Smooth muscle cell (in vitro differentiated cells): Measurements from ENCODE around the gene RNF213. TPM values are rescaled to one million over a fixed set of nuclear protein-coding genes. Genes with fewer than 3 reads are reported as not detected.

ENCODE experiments used
- DNase-seq: peaks from one replicate; lab custom pipeline; 2025; ENCODE audit not compliant: unreplicated experiment; lab: John Stamatoyannopoulos, UW
- H2AFZ ChIP-seq: fragments of 200-600 bp; sonication (generic); 2 replicates; pipeline ENCODE4 v1.6.0; 2016; ENCODE audit warnings: antibody characterized with exemption, low read depth, mild to moderate bottlenecking
- H3F3A ChIP-seq: fragments of 200-600 bp; sonication (generic); 2 replicates; pipeline ENCODE4 v1.6.0; 2017; ENCODE audit warnings: antibody characterized with exemption, low read depth
- H3K27ac ChIP-seq: fragments of 200-600 bp; sonication (generic); 2 replicates; pipeline ENCODE4 v1.5.1; 2016; ENCODE audit warnings: low read depth, mild to moderate bottlenecking
- H3K27me3 ChIP-seq: fragments of 200-600 bp; sonication (generic); 2 replicates; pipeline ENCODE4 v1.6.1; 2016; ENCODE audit warnings: low read depth, mild to moderate bottlenecking
- H3K36me3 ChIP-seq: fragments of 200-600 bp; sonication (generic); 2 replicates; pipeline ENCODE4 v1.5.1; 2016; ENCODE audit warnings: low read depth
- H3K4me1 ChIP-seq: fragments of 200-600 bp; sonication (generic); 2 replicates; pipeline ENCODE4 v1.5.1; 2016; ENCODE audit warnings: low read depth
- H3K4me2 ChIP-seq: fragments of 200-600 bp; sonication (generic); 2 replicates; pipeline ENCODE4 v1.6.0; 2016; ENCODE audit warnings: mild to moderate bottlenecking
- H3K4me3 ChIP-seq: fragments of 200-600 bp; sonication (generic); 2 replicates; pipeline ENCODE4 v1.5.1; 2016; ENCODE audit warnings: mild to moderate bottlenecking
- H3K79me2 ChIP-seq: fragments of 200-600 bp; sonication (generic); 2 replicates; pipeline ENCODE4 v1.6.0; 2016; ENCODE audit warnings: low read depth, mild to moderate bottlenecking
- H3K9ac ChIP-seq: fragments of 200-600 bp; sonication (generic); 2 replicates; pipeline ENCODE4 v1.6.0; 2016; ENCODE audit warnings: low read depth
- H3K9me3 ChIP-seq: fragments of 200-600 bp; sonication (generic); replicated peaks from 2 replicates; pipeline ENCODE4 v1.5.1; 2016; ENCODE audit warnings: low read depth
- H4K20me1 ChIP-seq: fragments of 200-600 bp; sonication (generic); 2 replicates; pipeline ENCODE4 v1.6.0; 2016; ENCODE audit warnings: low read depth
- WGBS: methylation state at CpG from one replicate; pipeline ENCODE4 v1.1.7; 2016; ENCODE audit warnings: low lambda C conversion rate; 5-methylcytosine and 5-hydroxymethylcytosine counted together
- polyA plus RNA-seq: library from polyadenylated mRNA; unstranded; fragments of >200 nt; fragmentation: Nextera tagmentation; extraction: Ambion mirVana; gene quantifications from 2 replicates; pipeline ENCODE4 v1.2.1, GENCODE V29; 2016
- total RNA-seq: library from RNA; depleted of rRNA; stranded (reverse); fragments of >200 nt; gene quantifications from 2 replicates; pipeline ENCODE4 v1.2.3, GENCODE V29; 2014
- TF ChIP-seq, protein P1 (sequence below): fragments of 200-600 bp; sonication (generic); IDR thresholded peaks from 2 replicates; pipeline ENCODE4 v1.5.1; 2017; ENCODE audit warnings: borderline replicate concordance, mild to moderate bottlenecking, antibody characterized with exemption; ENCODE audit not compliant: insufficient read depth, poor library complexity, severe bottlenecking

The RNF213 gene
- total and polyA plus RNA-seq, 2 experiments from 2014 or later = 12.8 to 43.0 TPM

DNA sequence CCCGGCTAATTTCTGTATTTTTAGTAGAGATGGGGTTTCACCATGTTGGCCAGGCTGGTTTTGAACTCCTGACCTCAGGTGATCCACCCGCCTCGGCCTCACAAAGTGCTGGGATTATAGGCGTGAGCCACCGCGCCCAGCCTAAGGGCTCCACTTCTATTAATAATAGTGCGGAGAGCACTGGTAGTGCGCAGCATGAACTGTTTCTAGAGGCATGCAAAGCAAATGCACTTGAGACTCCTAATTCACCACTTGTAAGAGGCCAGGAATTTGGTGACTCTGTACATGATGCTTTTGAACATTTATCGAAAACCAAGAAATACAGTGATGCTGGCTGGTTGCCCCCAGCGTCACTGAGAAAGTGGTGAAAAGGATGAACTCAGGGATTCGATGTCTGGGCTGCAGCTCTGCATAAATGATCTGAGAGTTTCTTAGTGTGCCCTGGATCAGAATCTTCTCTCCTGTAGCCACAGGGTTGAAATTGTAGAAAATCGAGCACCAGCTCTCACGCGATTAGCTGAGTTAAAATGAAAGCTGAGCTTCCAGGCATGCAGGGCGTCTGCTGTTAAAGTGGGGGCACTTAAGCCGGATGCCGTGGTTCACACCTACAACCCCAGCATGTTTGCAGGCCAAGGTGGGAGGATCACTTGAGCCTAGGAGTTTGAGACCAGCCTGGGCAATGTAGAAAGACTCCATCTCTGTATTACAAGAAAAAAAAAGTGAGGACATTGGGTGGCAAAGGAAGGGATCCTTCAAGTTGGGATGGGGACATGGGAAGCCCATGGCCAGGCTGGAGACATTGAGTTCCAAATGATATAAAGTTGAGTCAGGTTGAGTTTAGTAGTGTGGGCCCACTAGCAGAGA lies 4.8 kb downstream of the RNF213 start:
- WGBS = 97% methylated on average over 17 of the region's 17 CpGs
- DNase-seq = no peak
- Histone ChIP-seq H3K4me3 (no peak overlapping the region), H3K9me3 (no peaks in the 10 kb centered on the region), H3F3A (no peaks in the 10 kb centered on the region), H4K20me1 (peaks cover 54% of the 10 kb centered on the region), H3K9ac (no peak overlapping the region), H3K79me2 (no peaks in the 10 kb centered on the region), H2AFZ (no peak overlapping the region), H3K27me3 (no peaks in the 10 kb centered on the region), H3K4me1 (peaks cover 9% of the 10 kb centered on the region), H3K27ac (no peak overlapping the region), H3K4me2 (no peak overlapping the region), H3K36me3 (no peaks in the 10 kb centered on the region)
- TF ChIP-seq, protein P1, sequence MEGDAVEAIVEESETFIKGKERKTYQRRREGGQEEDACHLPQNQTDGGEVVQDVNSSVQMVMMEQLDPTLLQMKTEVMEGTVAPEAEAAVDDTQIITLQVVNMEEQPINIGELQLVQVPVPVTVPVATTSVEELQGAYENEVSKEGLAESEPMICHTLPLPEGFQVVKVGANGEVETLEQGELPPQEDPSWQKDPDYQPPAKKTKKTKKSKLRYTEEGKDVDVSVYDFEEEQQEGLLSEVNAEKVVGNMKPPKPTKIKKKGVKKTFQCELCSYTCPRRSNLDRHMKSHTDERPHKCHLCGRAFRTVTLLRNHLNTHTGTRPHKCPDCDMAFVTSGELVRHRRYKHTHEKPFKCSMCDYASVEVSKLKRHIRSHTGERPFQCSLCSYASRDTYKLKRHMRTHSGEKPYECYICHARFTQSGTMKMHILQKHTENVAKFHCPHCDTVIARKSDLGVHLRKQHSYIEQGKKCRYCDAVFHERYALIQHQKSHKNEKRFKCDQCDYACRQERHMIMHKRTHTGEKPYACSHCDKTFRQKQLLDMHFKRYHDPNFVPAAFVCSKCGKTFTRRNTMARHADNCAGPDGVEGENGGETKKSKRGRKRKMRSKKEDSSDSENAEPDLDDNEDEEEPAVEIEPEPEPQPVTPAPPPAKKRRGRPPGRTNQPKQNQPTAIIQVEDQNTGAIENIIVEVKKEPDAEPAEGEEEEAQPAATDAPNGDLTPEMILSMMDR = no peak

DNA sequence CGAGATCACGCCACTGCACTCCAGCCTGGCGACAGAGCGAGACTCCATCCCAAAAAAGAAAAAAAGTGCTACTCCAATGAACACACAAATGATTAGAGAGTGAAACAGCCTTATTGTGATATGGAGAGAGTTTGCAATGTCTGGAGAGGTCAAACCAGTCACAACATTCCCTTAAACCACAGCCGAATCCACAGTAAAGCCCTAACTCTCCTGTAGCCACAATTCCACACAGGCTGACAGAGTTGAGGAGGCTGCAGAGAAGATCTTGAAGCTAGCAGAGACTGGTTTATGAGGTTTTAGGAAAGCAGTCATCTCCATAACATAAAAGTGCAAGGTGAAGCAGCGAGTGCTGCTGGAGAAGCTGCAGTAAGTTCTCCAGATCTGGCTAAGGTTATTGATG lies 6.7 kb downstream of the RNF213 start:
- H3K4me1 ChIP-seq = peaks cover 4% of the 10 kb centered on the region
- no peaks in the 10 kb centered on the region for H3K79me2 ChIP-seq
- H3K9ac ChIP-seq = no peak overlapping the region
- H3F3A ChIP-seq = no peaks in the 10 kb centered on the region
- no peak overlapping the region for H3K4me2 ChIP-seq
- H3K36me3 ChIP-seq = no peaks in the 10 kb centered on the region
- H3K27ac ChIP-seq = no peak overlapping the region
- no peak for DNase-seq
- H3K27me3 ChIP-seq = no peaks in the 10 kb centered on the region
- peaks cover 61% of the 10 kb centered on the region for H4K20me1 ChIP-seq
- no peak overlapping the region for H2AFZ ChIP-seq
- H3K4me3 ChIP-seq = no peak overlapping the region
- H3K9me3 ChIP-seq = no peaks in the 10 kb centered on the region
- TF ChIP-seq, protein P1 = no peak
- WGBS = 87% methylated on average over 6 of the region's 6 CpGs

DNA sequence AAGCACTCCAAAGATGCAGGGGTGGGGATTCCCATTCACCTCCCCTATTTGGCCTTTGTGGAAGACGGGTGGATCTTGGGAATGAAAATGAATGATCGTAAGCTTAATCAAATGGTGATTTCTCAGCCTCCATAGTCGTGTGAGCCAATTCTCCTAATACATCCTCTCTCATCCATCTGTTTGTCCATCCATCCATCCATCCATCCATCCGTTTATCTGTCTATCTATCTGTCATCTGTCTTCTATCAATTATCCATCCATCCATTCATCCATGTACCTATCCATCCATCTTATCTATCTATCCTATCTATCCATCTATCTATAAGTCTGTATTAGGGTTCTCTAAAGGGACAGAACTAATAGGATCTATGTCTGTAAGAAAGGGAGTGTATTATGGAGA lies 7.8 kb downstream of the RNF213 start:
- Histone ChIP-seq H3K4me1 (no peaks in the 10 kb centered on the region), H3F3A (no peaks in the 10 kb centered on the region), H3K9me3 (no peaks in the 10 kb centered on the region), H3K4me2 (no peak overlapping the region), H3K9ac (no peak overlapping the region), H3K79me2 (no peaks in the 10 kb centered on the region), H3K27me3 (no peaks in the 10 kb centered on the region), H3K36me3 (no peaks in the 10 kb centered on the region), H3K27ac (no peak overlapping the region), H2AFZ (no peak overlapping the region), H4K20me1 (peaks cover 55% of the 10 kb centered on the region), H3K4me3 (no peak overlapping the region)
- TF ChIP-seq, protein P1 = no peak
- 86% methylated on average over 4 of the region's 4 CpGs for WGBS
- DNase-seq = no peak

DNA sequence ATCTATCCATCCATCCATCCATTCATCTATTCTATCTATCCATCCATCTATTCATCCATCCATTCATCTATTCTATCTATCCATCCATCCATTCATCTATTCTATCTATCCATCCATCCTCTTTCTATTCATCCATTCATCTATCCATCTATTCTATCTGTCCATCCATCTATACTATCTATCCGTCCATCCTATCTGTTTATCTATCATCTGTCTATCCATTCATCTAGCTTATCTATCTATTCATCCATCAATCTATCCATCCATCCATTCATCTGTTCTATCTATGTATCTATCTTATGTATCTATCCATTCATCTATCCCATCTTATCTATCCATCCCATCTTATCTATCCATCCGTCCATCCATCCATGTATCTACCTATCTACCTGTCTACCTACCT lies 8.8 kb downstream of the RNF213 start:
- H3K27me3 ChIP-seq = no peaks in the 10 kb centered on the region
- no peak overlapping the region for H3K27ac ChIP-seq
- no peaks in the 10 kb centered on the region for H3K9me3 ChIP-seq
- no peak overlapping the region for H3K4me3 ChIP-seq
- TF ChIP-seq, protein P1 = no peak
- no peaks in the 10 kb centered on the region for H3K4me1 ChIP-seq
- H3F3A ChIP-seq = no peaks in the 10 kb centered on the region
- no peak overlapping the region for H3K9ac ChIP-seq
- WGBS = 93% methylated on average over 2 of the region's 2 CpGs
- H3K4me2 ChIP-seq = no peak overlapping the region
- H2AFZ ChIP-seq = no peak overlapping the region
- H3K36me3 ChIP-seq = no peaks in the 10 kb centered on the region
- DNase-seq = no peak
- H3K79me2 ChIP-seq = no peaks in the 10 kb centered on the region
- H4K20me1 ChIP-seq = peaks cover 49% of the 10 kb centered on the region
